Osteocyte (in vitro differentiated cells): ENCODE measurements around the gene MTF2. TPM values are rescaled to one million over a fixed set of nuclear protein-coding genes. Genes with fewer than 3 reads are reported as not detected.
A peak's percentile ranks its signal among the peaks of the same experiment; 100 is the strongest.

Source experiments
- DNase-seq: peaks from one replicate; pipeline ENCODE4 v3.0.0; 2021; ENCODE audit warnings: mixed read lengths; ENCODE audit not compliant: unreplicated experiment; ENCODE audit errors: extremely low spot score
- H3K27ac Mint-ChIP-seq: one replicate; pipeline ENCODE4 v1.8.0; 2021; ENCODE audit warnings: mild to moderate bottlenecking, mixed read lengths; ENCODE audit not compliant: unreplicated experiment
- H3K27me3 Mint-ChIP-seq: one replicate; pipeline ENCODE4 v1.8.0; 2021; ENCODE audit warnings: mixed read lengths; ENCODE audit not compliant: unreplicated experiment
- H3K36me3 Mint-ChIP-seq: one replicate; pipeline ENCODE4 v1.8.0; 2021; ENCODE audit warnings: mixed read lengths; ENCODE audit not compliant: unreplicated experiment
- H3K4me1 Mint-ChIP-seq: one replicate; pipeline ENCODE4 v1.8.0; 2021; ENCODE audit warnings: mixed read lengths; ENCODE audit not compliant: unreplicated experiment
- H3K4me3 Mint-ChIP-seq: one replicate; pipeline ENCODE4 v1.8.0; 2021; ENCODE audit warnings: mild to moderate bottlenecking, moderate library complexity, mixed read lengths; ENCODE audit not compliant: unreplicated experiment
- H3K9me3 Mint-ChIP-seq: one replicate; pipeline ENCODE4 v1.8.0; 2021; ENCODE audit warnings: mixed read lengths; ENCODE audit not compliant: unreplicated experiment
- total RNA-seq: library from RNA; stranded (reverse); gene quantifications from 2 replicates; pipeline ENCODE4 v1.2.1, GENCODE V29; 2021
- TF ChIP-seq, protein P1 (sequence below): fragments of 200-600 bp; sonication (generic); IDR thresholded peaks from 2 replicates; pipeline ENCODE4 v1.5.0; 2021; ENCODE audit warnings: antibody characterized with exemption, mild to moderate bottlenecking, moderate library complexity

Gene MTF2
- total RNA-seq, 1 donor from 2014 or later: 24.9 TPM

DNA sequence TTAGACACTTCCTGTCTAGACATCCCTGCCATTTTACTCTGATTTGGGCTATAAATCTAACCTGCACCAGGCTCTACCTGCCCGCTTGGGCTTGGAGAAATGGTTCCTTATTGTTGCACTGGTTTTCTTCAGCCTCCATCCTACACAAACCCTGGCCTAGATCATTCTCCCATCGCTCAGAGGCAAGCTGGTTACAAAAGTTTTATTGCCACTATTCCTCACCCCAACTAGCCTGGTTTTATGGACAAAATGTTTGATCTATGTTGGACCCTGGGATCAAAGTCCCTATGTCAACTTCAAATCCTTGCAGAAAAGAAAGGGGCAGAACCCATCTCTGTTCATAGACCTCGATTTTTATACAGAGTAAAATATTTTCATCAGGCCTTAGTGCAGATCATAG is 31.5 kb upstream of the MTF2 start:
- Mint-ChIP-seq H3K27ac (no peak overlapping the region), H3K4me3 (no peak overlapping the region), H3K4me1 (no peaks in the 10 kb centered on the region), H3K36me3 (no peaks in the 10 kb centered on the region), H3K9me3 (no peaks in the 10 kb centered on the region), H3K27me3 (peaks cover 15% of the 10 kb centered on the region)
- DNase-seq: no peak
- TF ChIP-seq, protein P1, sequence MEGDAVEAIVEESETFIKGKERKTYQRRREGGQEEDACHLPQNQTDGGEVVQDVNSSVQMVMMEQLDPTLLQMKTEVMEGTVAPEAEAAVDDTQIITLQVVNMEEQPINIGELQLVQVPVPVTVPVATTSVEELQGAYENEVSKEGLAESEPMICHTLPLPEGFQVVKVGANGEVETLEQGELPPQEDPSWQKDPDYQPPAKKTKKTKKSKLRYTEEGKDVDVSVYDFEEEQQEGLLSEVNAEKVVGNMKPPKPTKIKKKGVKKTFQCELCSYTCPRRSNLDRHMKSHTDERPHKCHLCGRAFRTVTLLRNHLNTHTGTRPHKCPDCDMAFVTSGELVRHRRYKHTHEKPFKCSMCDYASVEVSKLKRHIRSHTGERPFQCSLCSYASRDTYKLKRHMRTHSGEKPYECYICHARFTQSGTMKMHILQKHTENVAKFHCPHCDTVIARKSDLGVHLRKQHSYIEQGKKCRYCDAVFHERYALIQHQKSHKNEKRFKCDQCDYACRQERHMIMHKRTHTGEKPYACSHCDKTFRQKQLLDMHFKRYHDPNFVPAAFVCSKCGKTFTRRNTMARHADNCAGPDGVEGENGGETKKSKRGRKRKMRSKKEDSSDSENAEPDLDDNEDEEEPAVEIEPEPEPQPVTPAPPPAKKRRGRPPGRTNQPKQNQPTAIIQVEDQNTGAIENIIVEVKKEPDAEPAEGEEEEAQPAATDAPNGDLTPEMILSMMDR: no peak

DNA sequence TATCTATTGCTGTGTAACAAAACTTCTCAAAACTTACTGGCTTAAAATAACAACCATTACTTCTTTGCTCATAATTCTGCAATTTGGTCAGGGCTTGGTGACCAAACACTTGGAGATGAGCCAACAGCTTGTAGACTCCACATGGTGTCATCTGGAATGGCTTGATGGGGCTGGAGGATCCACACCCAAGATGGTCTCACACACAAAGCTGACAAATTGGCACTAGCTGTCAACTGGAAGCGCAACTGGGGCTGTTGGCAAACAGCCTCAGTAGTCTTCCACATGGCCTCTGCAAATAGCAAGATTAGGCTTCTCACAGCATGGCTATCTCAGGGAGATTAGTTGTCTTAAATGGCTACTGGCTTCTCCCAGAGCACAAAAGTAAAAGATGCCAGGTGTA is 27.1 kb upstream of the MTF2 start:
- Mint-ChIP-seq H3K4me3 (no peak overlapping the region), H3K27ac (no peak overlapping the region), H3K4me1 (no peaks in the 10 kb centered on the region), H3K27me3 (peaks cover 23% of the 10 kb centered on the region), H3K36me3 (no peaks in the 10 kb centered on the region), H3K9me3 (no peaks in the 10 kb centered on the region)
- DNase-seq: no peak
- TF ChIP-seq, protein P1: no peak

- Mint-ChIP-seq H3K36me3 (no peaks in the 10 kb centered on the region), H3K4me1 (no peaks in the 10 kb centered on the region), H3K4me3 (no peak overlapping the region), H3K9me3 (no peaks in the 10 kb centered on the region), H3K27me3 (peaks cover 40% of the 10 kb centered on the region), H3K27ac (no peak overlapping the region)
- TF ChIP-seq, protein P1: no peak
- DNase-seq: no peak
Measured at GRCh38 chr1:93056214-93056613, 22.9 kb upstream of the MTF2 start.

DNA sequence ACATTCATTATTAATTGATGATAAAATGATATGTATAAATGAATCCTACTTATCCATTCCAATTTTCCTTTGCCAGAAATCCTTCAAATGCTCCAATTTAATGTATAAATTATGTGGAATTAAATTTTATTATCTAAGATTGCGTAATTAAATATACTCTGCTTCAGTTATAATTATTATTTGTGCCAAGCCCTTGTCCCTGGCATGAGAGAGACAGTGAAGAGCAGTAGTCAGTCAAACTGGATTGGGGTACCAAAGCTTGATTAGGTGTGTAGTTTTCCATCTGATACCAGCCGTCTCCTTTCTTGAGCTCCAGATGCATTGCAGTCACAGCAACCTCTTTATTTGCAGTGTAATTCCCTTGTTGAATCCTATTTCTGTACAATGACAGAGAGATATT is 22.4 kb upstream of the MTF2 start:
- H3K27me3 Mint-ChIP-seq: peaks cover 43% of the 10 kb centered on the region
- H3K9me3 Mint-ChIP-seq: no peaks in the 10 kb centered on the region
- TF ChIP-seq, protein P1: no peak
- no peaks in the 10 kb centered on the region for H3K4me1 Mint-ChIP-seq
- H3K4me3 Mint-ChIP-seq: no peak overlapping the region
- no peak overlapping the region for H3K27ac Mint-ChIP-seq
- H3K36me3 Mint-ChIP-seq: no peaks in the 10 kb centered on the region
- DNase-seq: no peak

DNA sequence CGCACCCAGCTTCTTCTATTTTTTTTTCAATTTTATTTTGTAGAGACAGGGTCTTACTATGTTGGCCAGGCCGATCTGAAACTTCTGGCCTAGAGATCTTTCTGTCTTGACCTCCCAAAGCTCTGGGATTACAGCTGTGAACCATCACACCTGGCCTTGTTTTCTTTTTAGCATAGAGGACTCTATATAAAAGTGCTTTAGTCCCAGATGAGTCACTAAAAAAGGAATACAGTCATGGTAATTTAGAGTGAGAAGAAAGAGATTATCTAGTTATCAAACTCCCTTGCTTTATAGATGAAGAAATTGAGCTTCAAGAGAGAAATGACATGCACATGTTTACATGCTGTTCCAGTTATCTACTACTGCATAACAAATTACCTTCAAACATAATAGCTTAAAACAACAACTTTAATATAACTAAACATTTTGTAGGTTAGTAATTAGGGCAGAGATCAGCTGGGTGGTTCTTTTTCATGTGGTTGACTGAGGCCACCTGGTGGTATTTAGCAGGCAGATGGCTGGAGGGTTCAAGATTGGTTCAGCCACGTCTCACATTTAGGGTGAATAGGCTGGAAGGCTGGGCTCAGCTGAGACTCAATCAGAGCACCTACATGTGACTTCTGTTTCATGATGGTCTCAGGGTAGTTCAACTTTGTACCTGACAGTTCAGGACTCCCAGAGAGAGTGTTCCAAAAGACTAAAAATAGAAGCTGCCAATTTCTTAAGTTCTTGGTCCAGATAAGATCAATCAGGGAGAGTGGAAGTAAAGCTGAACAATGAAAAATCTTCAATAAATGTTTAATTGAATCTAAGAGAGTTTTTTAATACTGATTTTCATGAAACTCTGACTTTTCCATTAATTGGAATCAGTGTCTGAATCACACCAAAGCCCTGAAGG is 16.9 kb upstream of the MTF2 start:
- H3K27ac Mint-ChIP-seq: no peak overlapping the region

More for the DNA sequence above, 16.9 kb upstream of the MTF2 start:
- Mint-ChIP-seq H3K9me3 (no peaks in the 10 kb centered on the region), H3K27me3 (peaks cover 59% of the 10 kb centered on the region), H3K36me3 (no peaks in the 10 kb centered on the region), H3K4me3 (no peak overlapping the region), H3K4me1 (no peaks in the 10 kb centered on the region)
- DNase-seq: no peak
- TF ChIP-seq, protein P1: peak; percentile 29
